GM19452 (cell line): ENCODE results near the gene RINT1.
A peak's percentile ranks its signal among the peaks of the same experiment; 100 is the strongest.

Source experiments
- ATAC-seq: cut with Tn5 transposase; IDR thresholded peaks from one replicate; pipeline ENCODE4 v1.9.1; 2021; ENCODE audit not compliant: unreplicated experiment

The RINT1 gene

DNA sequence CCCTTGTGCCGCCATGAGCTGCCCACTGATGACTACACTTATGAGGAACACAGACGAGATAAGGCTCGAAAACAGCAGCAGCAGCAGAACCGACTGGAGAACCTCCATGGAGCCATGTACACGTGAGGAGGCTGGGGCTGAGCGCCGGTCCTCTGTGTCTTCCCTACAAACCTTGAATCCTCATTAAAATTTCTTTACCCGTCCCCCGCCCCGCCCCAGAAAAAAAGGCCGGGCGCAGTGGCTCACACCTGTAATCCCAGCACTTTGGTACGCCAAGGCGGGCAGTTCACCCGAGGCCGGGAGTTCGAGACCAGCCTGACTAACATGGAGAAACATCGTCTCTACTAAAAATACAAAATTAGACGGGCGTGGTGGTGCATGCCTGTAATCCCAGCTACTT is 1.5 kb upstream of the RINT1 start:
- no peak for ATAC-seq

DNA sequence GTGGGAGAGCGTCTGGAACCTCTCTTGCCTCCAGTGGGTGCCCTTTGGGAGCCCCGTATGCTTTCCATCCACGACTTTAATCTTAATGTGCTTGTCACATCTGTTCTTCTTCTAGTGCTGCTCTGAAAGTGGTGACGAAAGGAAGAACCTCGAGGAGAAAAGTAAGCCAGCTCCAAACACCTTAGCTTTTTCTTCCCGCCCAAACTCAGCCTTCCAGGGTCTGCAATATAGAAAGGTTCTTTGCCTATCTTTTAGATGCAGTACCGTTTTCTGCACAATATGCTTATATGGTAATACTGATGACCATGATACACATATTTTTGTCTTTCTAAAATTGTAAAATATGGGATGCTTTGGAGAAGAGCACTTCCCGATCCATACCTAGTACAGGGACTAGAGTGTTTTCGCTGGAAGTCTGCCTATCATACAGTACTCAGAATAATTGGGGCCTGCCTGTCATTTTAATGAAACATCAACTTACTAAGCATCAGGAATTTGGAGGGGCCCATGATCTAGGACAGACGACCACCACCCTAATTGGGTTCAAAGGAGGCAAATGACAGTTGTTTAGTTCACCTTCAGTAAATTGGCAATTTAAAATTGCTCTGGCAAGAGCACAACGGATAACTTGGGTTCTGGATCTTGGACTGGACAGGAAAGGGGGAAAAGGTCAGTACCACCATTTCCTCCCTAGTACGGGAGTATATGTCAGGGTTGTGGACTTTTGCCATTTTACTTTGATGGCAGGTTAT is 884 bp downstream of the RINT1 start:
- no peak for ATAC-seq

GRCh38 chr7:105538339-105538738 is 6.3 kb downstream of the RINT1 start:
- ATAC-seq, result no peak

DNA sequence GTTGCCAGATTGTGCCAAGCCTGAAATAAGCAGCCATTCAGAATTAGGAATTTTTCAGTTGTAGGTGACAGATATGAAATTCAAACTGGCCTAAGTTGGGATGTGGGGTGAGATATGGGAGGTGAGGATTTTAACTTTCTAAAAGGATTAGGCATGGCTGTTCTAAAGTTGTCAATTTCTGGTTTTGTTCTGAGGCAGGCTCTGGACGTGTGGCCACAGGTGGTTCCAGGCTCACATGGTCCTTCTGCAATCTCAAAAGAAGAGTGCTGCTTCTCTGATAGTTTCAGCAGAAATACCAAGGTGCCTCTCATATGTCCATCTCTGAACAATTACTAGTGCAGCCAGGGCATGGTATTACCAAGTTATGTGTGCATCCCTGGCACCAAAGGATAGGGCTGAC is 27.9 kb downstream of the RINT1 start:
- ATAC-seq, result no peak

GRCh38 chr7:105565190-105565589 is 33.2 kb downstream of the RINT1 start:
- no peak for ATAC-seq

- ATAC-seq, result no peak
These were observed 35.0 kb downstream of the RINT1 start for GRCh38 chr7:105567024-105567423.

DNA sequence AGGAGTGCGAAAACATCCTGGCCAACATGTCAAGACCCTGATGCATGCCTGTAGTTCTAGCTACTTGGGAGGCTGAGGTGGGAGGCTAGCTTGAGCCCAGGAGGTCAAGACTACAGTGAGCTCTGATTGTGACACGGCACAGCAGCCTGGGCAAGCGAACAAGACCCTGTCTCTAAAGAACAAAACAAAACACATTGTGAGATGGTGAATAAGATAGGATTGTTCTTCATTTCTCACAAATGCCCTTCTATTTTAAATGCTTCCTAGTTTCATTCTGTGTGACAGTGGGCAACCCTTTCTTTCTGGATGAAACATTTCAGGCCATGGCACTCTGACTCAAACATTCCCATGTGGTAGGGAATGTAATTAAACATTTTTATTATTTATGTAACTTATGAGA is 35.8 kb downstream of the RINT1 start:
- ATAC-seq, result no peak

DNA sequence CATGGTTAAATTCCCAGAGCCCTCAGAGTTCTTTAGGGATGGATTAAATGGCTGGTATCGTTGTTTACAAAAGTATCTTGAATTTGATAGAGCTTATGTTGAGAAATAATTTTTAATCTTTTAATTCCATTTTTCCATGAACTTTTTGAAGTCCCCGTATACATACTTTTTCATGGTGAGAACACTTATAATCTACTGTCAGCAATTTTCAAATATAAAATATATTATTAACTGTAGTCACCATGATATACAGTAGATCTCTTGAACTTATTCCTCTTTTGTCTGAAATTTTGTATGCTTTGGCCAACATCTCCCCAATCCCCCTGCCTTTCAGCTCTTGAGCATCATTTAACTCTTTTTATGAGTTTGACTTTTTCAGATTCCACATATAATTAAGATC is 39.9 kb downstream of the RINT1 start:
- no peak for ATAC-seq

- no peak for ATAC-seq
These were observed 45.2 kb downstream of the RINT1 start for GRCh38 chr7:105577251-105577650.

GRCh38 chr7:105578496-105578895 is 46.5 kb downstream of the RINT1 start:
- ATAC-seq, result no peak

DNA sequence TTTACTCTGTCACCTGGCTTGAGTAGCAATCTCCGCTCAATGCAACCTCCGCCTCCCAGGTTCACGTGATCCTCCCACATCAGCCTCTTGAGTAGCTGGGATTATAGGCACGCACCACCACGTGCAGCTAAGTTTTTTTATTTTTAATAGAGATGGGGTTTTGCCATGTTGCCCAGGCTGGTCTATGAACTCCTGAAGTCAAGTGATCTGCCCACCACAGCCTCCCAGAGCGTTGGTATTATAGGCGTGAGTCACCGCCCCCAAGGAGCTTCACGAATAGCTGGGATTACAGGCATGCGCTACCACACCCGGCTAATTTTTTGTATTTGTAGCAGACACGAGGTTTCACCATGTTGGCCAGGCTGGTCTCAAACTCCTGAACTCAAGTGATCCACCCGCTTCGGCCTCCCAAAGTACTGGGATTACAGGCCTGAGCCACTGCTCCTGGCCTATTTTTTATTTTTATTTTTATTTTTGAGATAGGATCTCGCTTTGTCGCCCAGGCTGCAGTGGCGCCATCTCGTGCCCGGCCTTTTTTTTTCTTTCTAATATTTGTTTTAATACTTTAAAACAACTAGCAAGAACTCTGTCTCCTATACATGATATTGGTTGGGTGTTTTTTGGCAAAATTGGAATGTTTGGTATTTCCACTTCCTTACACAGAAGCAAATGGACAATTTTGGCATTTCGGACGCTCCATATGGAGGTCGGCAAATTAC is 48.2 kb downstream of the RINT1 start:
- no peak for ATAC-seq

DNA sequence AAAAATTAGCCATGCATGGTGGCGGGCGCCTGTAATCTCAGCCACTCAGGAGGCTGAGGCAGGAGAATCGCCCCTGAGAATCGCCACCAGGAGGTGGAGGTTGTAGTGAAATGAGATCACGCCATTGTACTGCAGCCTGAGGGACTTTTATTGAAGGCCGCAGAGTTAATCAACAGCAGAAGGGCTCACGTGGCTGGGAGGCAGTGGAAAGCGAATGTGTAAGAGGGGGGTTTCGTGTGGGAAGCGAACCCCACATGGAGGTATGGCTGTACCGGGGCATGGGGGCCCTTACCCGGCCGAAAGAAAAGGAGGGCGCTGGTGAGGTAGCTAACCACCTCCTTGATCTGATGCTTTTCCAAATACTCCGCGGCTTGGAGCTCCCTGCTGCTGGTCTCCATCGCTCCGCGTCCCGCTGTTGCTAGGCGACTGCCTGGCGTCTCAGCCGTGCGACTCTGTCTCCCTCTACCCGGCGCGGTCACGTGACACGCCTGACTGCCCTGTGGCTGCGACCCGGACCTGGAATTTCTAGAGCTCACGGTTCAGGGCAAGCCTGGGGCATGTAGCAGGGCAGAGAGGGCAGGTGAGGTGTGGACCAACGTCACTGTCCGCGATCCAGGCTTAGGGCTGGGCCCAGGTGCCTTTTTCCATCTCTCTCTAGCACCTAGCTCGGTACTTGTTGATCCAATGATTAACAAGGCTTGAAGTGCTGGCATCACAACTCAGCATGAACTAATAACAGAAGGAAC is 49.2 kb downstream of the RINT1 start, which contains the start of gene EFCAB10:
Gene EFCAB10 (minus strand): TSS at position 428 of the 746 bp plus-strand sequence. CDS start 30 bp downstream, at position 398.
- ATAC-seq, result peak; percentile 84

GRCh38 chr7:105583061-105583460 is 51.1 kb downstream of the RINT1 start:
- ATAC-seq, result no peak

DNA sequence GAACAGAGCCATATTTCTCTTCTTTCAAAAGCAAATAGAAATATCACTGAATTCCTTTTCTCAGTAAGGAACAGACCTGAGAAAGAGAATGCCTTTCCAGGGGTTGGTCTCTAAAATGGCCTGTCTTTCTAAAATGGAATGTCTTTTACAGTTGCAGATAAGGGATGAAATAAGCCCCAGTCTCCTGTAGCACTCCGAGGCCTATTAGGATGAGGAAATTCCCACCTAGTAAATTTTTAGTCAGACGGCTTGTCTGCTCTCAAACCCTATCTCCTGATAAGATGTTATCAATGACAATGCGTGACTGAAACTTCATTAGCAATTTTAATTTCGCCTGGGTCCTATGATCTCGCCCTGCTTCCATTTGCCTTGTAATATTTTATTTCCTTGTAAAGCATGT is 52.2 kb downstream of the RINT1 start:
- ATAC-seq, result no peak

DNA sequence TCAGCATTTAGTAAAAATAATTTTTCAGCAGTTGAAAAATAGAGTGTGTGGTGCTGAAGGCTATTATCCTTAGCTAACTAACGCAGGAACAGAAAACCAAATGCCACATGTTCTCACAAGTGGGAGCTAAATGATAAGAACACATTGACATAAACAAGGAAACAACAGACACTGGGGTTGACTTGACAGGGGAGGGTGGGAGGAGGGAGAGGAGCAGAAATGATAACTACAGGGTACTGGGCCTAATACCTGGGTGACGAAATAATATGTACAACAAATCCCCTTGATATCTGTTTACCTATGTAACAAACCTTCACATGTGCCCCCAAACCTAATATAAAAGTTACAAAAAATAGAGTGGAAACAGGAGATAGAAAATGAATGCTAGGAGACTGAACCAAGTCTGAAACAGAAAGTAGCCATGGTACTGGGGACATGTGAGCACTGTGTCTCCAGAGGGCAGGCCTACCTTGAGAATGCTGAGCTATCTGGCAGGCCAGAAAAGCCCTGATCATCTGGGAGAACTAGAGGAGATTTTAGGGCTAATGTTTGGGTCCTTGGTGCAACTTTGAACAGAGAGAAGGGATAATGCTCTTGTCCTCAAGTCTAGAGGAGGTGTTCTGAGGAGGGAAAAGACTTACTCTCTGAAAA is 54.0 kb downstream of the RINT1 start:
- ATAC-seq, result no peak

- no peak for ATAC-seq
These were observed 56.1 kb downstream of the RINT1 start for GRCh38 chr7:105587909-105588635.

- peak; percentile 76 for ATAC-seq
These were observed 57.5 kb downstream of the RINT1 start for GRCh38 chr7:105589356-105590077.

- no peak for ATAC-seq
These were observed 58.8 kb downstream of the RINT1 start for GRCh38 chr7:105590793-105591192.

GRCh38 chr7:105591522-105591921 is 59.5 kb downstream of the RINT1 start:
- no peak for ATAC-seq

DNA sequence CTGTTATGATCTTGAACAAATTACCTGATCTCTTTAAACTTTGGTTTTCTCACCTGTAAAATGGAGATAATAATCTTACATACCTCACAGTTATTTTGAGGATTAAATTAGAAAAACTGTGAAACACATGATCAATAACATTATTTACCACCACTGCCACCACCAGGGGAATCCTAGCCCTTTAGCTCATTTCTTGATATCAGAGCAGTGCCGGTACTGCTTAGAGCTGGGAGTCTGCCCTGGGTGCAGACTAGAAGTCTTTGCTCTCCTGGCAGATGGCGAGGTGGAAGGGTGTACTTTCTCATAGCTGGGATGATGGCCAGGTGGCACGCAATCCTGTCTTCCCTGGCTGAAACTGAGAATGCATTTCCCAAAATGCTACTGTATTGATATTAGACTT is 62.0 kb downstream of the RINT1 start:
- no peak for ATAC-seq
